Activated CD4-positive, alpha-beta T cell treated with anti-CD3 and anti-CD28 coated beads for 24 hours (primary cell): ENCODE results near the gene ZFP62.
"Not testable (repeated sequence)": the region's sequence is repeated elsewhere in the genome, so short reads cannot be mapped to it uniquely, and the experiment has no call there.

Experiments used
- DNase-seq, 2 donors: peaks; one replicate each; pipeline ENCODE4 v3.0.0-alpha.2; 2020; ENCODE audit warnings: low read depth in 2 of 2

Gene ZFP62

GRCh38 chr5:180830253-180831138 lies 30.6 kb downstream of the ZFP62 start:
- peak; percentile 44 to 52 for DNase-seq

- no peak for DNase-seq
Observed at GRCh38 chr5:180829726-180830125, 31.4 kb downstream of the ZFP62 start.

GRCh38 chr5:180828756-180829531 lies 32.1 kb downstream of the ZFP62 start:
- DNase-seq: not testable (repeated sequence)

- DNase-seq: not testable (repeated sequence)
Observed at GRCh38 chr5:180827374-180827773, 33.7 kb downstream of the ZFP62 start.

GRCh38 chr5:180825768-180826525 lies 35.1 kb downstream of the ZFP62 start:
- DNase-seq: no peak

GRCh38 chr5:180824630-180825476 lies 36.2 kb downstream of the ZFP62 start:
- DNase-seq: no peak

- no peak for DNase-seq
Observed at GRCh38 chr5:180823940-180824629, 37.0 kb downstream of the ZFP62 start.

- DNase-seq: no peak
Observed at GRCh38 chr5:180823346-180823745, 37.7 kb downstream of the ZFP62 start.

GRCh38 chr5:180821538-180821937 lies 39.5 kb downstream of the ZFP62 start:
- DNase-seq: no peak

GRCh38 chr5:180820788-180821321 lies 40.2 kb downstream of the ZFP62 start:
- DNase-seq: no peak

GRCh38 chr5:180818677-180819341 lies 42.3 kb downstream of the ZFP62 start:
- DNase-seq: no peak

- no peak for DNase-seq
Observed at GRCh38 chr5:180817893-180818674, 43.0 kb downstream of the ZFP62 start.

- no peak for DNase-seq
Observed at GRCh38 chr5:180816608-180817534, 44.2 kb downstream of the ZFP62 start.

GRCh38 chr5:180815293-180815917 lies 45.7 kb downstream of the ZFP62 start:
- no peak for DNase-seq

GRCh38 chr5:180813420-180813819 lies 47.7 kb downstream of the ZFP62 start:
- DNase-seq: no peak

- DNase-seq: no peak
Observed at GRCh38 chr5:180811623-180812124, 49.4 kb downstream of the ZFP62 start.

- DNase-seq: no peak
Observed at GRCh38 chr5:180810959-180811622, 50.0 kb downstream of the ZFP62 start.
